ENCODE results near the gene FANCD2.

Gene FANCD2

DNA sequence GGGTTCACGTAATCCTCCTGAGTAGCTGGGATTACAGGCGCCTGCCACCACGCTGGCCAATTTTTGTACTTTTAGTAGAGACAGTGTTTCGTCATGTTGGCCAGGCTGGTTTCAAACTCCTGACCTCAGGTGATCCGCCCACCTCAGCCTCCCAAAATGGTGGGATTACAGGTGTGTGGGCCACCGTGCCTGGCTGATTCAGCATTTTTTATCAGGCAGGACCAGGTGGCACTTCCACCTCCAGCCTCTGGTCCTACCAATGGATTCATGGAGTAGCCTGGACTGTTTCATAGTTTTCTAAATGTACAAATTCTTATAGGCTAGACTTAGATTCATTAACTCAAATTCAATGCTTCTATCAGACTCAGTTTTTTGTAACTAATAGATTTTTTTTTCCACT is 124.8 kb downstream of the FANCD2 start:
- TF ChIP-seq, protein P1, sequence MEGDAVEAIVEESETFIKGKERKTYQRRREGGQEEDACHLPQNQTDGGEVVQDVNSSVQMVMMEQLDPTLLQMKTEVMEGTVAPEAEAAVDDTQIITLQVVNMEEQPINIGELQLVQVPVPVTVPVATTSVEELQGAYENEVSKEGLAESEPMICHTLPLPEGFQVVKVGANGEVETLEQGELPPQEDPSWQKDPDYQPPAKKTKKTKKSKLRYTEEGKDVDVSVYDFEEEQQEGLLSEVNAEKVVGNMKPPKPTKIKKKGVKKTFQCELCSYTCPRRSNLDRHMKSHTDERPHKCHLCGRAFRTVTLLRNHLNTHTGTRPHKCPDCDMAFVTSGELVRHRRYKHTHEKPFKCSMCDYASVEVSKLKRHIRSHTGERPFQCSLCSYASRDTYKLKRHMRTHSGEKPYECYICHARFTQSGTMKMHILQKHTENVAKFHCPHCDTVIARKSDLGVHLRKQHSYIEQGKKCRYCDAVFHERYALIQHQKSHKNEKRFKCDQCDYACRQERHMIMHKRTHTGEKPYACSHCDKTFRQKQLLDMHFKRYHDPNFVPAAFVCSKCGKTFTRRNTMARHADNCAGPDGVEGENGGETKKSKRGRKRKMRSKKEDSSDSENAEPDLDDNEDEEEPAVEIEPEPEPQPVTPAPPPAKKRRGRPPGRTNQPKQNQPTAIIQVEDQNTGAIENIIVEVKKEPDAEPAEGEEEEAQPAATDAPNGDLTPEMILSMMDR (IDR thresholded peaks at IDR 0.05; ENCODE audit: insufficient read depth, low read depth, low read length, missing control alignments) = no peak
- no peak overlapping the region for H3K4me3 ChIP-seq (ENCODE audit: low read depth, low read length)
- DNase-seq (ENCODE audit: low read depth) = no peak

All from GM12865 (cell line).